HepG2 (cell line): ENCODE measurements around the gene BLOC1S4. TPM values are rescaled to one million over a fixed set of nuclear protein-coding genes. Genes with fewer than 3 reads are reported as not detected.
A peak's percentile ranks its signal among the peaks of the same experiment; 100 is the strongest.

Source experiments
- AHR ChIP-seq: IDR thresholded peaks from 2 replicates; pipeline ENCODE4 v1.6.1; 2018; ENCODE audit warnings: missing genetic modification reagents, missing compliant biosample characterization
- ERF ChIP-seq: IDR thresholded peaks from 2 replicates; pipeline ENCODE4 v1.6.1; 2018; ENCODE audit warnings: missing biosample characterization, missing genetic modification reagents
- HHEX ChIP-seq: IDR thresholded peaks from 2 replicates; pipeline ENCODE4 v1.6.1; 2016; ENCODE audit warnings: control low read depth
- KLF6 ChIP-seq: IDR thresholded peaks from 2 replicates; pipeline ENCODE4 v1.8.0; 2016; ENCODE audit warnings: missing biosample characterization, missing genetic modification reagents
- MIER2 ChIP-seq: IDR thresholded peaks from 2 replicates; pipeline ENCODE4 v1.6.1; 2016; ENCODE audit warnings: missing biosample characterization, missing genetic modification reagents
- NFE2L2 ChIP-seq: fragments of 150-350 bp; IDR thresholded peaks from 2 replicates; pipeline ENCODE4 v1.6.1; 2014; ENCODE audit warnings: low read length
- NKX3-1 ChIP-seq: sonication (generic); formaldehyde crosslinking; IDR thresholded peaks from 2 replicates; pipeline ENCODE4 v1.5.0; 2020; ENCODE audit warnings: missing genetic modification reagents
- PHF20 ChIP-seq: sonication (generic); formaldehyde crosslinking; IDR thresholded peaks from 2 replicates; pipeline ENCODE4 v1.5.0; 2020; ENCODE audit warnings: mild to moderate bottlenecking, missing genetic modification reagents
- SIX4 ChIP-seq: sonication (generic); formaldehyde crosslinking; IDR thresholded peaks from 2 replicates; pipeline ENCODE4 v1.4.0; 2020; ENCODE audit warnings: missing genetic modification reagents
- SRSF9 ChIP-seq: fragments of 200-400 bp; formaldehyde crosslinking; IDR thresholded peaks from 2 replicates; pipeline ENCODE4 v1.6.1; 2018; ENCODE audit warnings: borderline replicate concordance, mild to moderate bottlenecking, low read depth, low read length; ENCODE audit not compliant: insufficient read depth, poor library complexity, severe bottlenecking
- YEATS2 ChIP-seq: sonication (generic); formaldehyde crosslinking; IDR thresholded peaks from 2 replicates; pipeline ENCODE4 v1.4.0; 2020; ENCODE audit warnings: missing genetic modification reagents, borderline replicate concordance
- ZC3H4 ChIP-seq: sonication (generic); formaldehyde crosslinking; IDR thresholded peaks from 2 replicates; pipeline ENCODE4 v1.4.0; 2020; ENCODE audit warnings: missing genetic modification reagents, borderline replicate concordance
- ZNF598 ChIP-seq: sonication (generic); formaldehyde crosslinking; IDR thresholded peaks from 2 replicates; pipeline ENCODE4 v1.5.1; 2020; ENCODE audit warnings: mild to moderate bottlenecking, missing genetic modification reagents, borderline replicate concordance
- ZNF605 ChIP-seq: sonication (generic); formaldehyde crosslinking; IDR thresholded peaks from 2 replicates; pipeline ENCODE4 v1.8.0; 2022; ENCODE audit warnings: mild to moderate bottlenecking, missing genetic modification reagents
- ZNF670 ChIP-seq: sonication (generic); formaldehyde crosslinking; IDR thresholded peaks from 2 replicates; pipeline ENCODE4 v1.8.0; 2022; ENCODE audit warnings: mild to moderate bottlenecking, missing genetic modification reagents, borderline replicate concordance
- ZNF746 ChIP-seq: sonication (generic); formaldehyde crosslinking; IDR thresholded peaks from 2 replicates; pipeline ENCODE4 v1.8.0; 2022; ENCODE audit warnings: mild to moderate bottlenecking, missing genetic modification reagents
- ZSCAN9 ChIP-seq: IDR thresholded peaks from 2 replicates; pipeline ENCODE4 v1.6.1; 2016; ENCODE audit warnings: borderline replicate concordance
- polyA plus RNA-seq, 8 experiments: library from polyadenylated mRNA; depleted of rRNA in 3 of 8; stranded (reverse) in 7 of 8; unstranded in 1 of 8; fragments of >200 nt; fragmentation: Illumina TruSeq in 4 of 8; extraction: Trizol in 4 of 8; gene quantifications; 2 replicates each; pipeline versions ENCODE4 v1.2.1 to v1.2.3, GENCODE V29; 2011 to 2016; ENCODE audit warnings: low read depth in 4 of 8, missing spikeins in 1 of 8, mixed read lengths in 1 of 8; ENCODE audit not compliant: insufficient read depth in 1 of 8
- total RNA-seq, 5 experiments: library from RNA; depleted of rRNA; stranded (reverse); fragments of >200 nt; fragmentation: Illumina TruSeq; extraction: Trizol; gene quantifications; 2 replicates each; pipeline ENCODE4 v1.2.3, GENCODE V29; 2016; ENCODE audit warnings: low read depth in 1 of 5
- TF ChIP-seq, protein P1 (sequence below): sonication (generic); formaldehyde crosslinking; IDR thresholded peaks from 2 replicates; pipeline ENCODE4 v1.4.0; 2020; ENCODE audit warnings: mild to moderate bottlenecking, missing genetic modification reagents
- TF ChIP-seq, protein P2 (sequence below): sonication (generic); formaldehyde crosslinking; IDR thresholded peaks from 2 replicates; pipeline ENCODE4 v1.8.1; 2022; ENCODE audit warnings: low read depth, mild to moderate bottlenecking, missing genetic modification reagents
- TF ChIP-seq, protein P3 (sequence below): sonication (generic); IDR thresholded peaks from 2 replicates; pipeline ENCODE4 v1.6.1; 2016; ENCODE audit warnings: low read depth, borderline replicate concordance
- TF ChIP-seq, protein P4 (sequence below): sonication (generic); formaldehyde crosslinking; IDR thresholded peaks from 2 replicates; pipeline ENCODE4 v1.4.0; 2020; ENCODE audit warnings: missing genetic modification reagents

The BLOC1S4 gene
- total and polyA plus RNA-seq, 2 of the 13 experiments (the other 11 are each of a cell fraction or from before 2014, with no cell fraction given) = 15.5 to 20.9 TPM

DNA sequence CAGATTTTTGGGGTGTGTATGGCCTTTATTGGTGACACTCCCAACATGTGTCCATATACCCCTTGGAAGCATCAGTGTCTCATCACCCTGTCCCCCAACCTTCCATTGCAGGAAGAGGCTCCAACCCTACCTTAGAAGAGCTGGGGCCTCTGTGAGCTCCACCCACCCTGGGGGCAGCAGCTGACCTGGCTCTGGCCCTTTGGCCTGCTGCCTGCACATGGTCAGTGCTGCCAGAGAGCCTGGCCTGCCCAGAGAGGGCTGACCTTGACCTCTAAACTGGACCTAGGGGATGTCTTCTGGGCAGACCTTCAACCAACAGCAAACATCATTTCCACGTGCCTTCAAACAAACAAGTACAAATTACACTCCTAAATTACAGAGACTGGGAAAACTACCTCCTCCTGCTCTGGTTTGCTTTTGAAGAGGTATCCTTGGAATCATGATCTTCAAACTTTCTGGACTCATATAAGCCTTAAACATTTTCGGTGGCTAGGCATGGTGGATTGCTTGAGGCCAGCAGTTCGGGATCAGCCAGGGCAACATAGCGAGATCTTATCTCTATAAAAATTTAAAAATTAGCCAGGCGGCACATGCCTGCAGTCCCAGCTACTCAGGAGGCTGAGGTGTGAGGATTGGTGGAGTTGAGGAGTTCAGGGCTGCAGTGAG, 39.2 kb downstream of the BLOC1S4 start (continued):
- TF ChIP-seq, protein P1, sequence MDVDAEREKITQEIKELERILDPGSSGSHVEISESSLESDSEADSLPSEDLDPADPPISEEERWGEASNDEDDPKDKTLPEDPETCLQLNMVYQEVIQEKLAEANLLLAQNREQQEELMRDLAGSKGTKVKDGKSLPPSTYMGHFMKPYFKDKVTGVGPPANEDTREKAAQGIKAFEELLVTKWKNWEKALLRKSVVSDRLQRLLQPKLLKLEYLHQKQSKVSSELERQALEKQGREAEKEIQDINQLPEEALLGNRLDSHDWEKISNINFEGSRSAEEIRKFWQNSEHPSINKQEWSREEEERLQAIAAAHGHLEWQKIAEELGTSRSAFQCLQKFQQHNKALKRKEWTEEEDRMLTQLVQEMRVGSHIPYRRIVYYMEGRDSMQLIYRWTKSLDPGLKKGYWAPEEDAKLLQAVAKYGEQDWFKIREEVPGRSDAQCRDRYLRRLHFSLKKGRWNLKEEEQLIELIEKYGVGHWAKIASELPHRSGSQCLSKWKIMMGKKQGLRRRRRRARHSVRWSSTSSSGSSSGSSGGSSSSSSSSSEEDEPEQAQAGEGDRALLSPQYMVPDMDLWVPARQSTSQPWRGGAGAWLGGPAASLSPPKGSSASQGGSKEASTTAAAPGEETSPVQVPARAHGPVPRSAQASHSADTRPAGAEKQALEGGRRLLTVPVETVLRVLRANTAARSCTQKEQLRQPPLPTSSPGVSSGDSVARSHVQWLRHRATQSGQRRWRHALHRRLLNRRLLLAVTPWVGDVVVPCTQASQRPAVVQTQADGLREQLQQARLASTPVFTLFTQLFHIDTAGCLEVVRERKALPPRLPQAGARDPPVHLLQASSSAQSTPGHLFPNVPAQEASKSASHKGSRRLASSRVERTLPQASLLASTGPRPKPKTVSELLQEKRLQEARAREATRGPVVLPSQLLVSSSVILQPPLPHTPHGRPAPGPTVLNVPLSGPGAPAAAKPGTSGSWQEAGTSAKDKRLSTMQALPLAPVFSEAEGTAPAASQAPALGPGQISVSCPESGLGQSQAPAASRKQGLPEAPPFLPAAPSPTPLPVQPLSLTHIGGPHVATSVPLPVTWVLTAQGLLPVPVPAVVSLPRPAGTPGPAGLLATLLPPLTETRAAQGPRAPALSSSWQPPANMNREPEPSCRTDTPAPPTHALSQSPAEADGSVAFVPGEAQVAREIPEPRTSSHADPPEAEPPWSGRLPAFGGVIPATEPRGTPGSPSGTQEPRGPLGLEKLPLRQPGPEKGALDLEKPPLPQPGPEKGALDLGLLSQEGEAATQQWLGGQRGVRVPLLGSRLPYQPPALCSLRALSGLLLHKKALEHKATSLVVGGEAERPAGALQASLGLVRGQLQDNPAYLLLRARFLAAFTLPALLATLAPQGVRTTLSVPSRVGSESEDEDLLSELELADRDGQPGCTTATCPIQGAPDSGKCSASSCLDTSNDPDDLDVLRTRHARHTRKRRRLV (CRISPR knock-in tag) = no peak
- TF ChIP-seq PHF20 = peak; percentile 55; the same call in 1 of the 2 replicates
- TF ChIP-seq ZNF605 (CRISPR knock-in tag) = peak; percentile 83
- TF ChIP-seq ERF (CRISPR knock-in tag) = peak; percentile 97
- no peak for TF ChIP-seq NFE2L2
- TF ChIP-seq AHR (CRISPR knock-in tag) = 0 out of 2 replicates have a peak, but pooled peaks have one; percentile 42
- TF ChIP-seq, protein P2, sequence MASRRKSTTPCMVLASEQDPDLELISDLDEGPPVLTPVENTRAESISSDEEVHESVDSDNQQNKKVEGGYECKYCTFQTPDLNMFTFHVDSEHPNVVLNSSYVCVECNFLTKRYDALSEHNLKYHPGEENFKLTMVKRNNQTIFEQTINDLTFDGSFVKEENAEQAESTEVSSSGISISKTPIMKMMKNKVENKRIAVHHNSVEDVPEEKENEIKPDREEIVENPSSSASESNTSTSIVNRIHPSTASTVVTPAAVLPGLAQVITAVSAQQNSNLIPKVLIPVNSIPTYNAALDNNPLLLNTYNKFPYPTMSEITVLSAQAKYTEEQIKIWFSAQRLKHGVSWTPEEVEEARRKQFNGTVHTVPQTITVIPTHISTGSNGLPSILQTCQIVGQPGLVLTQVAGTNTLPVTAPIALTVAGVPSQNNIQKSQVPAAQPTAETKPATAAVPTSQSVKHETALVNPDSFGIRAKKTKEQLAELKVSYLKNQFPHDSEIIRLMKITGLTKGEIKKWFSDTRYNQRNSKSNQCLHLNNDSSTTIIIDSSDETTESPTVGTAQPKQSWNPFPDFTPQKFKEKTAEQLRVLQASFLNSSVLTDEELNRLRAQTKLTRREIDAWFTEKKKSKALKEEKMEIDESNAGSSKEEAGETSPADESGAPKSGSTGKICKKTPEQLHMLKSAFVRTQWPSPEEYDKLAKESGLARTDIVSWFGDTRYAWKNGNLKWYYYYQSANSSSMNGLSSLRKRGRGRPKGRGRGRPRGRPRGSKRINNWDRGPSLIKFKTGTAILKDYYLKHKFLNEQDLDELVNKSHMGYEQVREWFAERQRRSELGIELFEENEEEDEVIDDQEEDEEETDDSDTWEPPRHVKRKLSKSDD (CRISPR knock-in tag) = peak; percentile 93
- TF ChIP-seq KLF6 = peak; percentile 93
- TF ChIP-seq SRSF9 = no peak
- peak; percentile 69; the same call in 1 of the 2 replicates for TF ChIP-seq MIER2 (CRISPR knock-in tag)
- TF ChIP-seq ZC3H4 (CRISPR knock-in tag) = no peak
- TF ChIP-seq ZNF746 (CRISPR knock-in tag) = peak; percentile 90
- no peak for TF ChIP-seq NKX3-1
- TF ChIP-seq ZNF598 (CRISPR knock-in tag) = no peak
- TF ChIP-seq, protein P3, sequence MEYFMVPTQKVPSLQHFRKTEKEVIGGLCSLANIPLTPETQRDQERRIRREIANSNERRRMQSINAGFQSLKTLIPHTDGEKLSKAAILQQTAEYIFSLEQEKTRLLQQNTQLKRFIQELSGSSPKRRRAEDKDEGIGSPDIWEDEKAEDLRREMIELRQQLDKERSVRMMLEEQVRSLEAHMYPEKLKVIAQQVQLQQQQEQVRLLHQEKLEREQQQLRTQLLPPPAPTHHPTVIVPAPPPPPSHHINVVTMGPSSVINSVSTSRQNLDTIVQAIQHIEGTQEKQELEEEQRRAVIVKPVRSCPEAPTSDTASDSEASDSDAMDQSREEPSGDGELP = peak; percentile 95
- 0 out of 2 replicates have a peak, but pooled peaks have one; percentile 42 for TF ChIP-seq ZNF670 (CRISPR knock-in tag)
- TF ChIP-seq, protein P4, sequence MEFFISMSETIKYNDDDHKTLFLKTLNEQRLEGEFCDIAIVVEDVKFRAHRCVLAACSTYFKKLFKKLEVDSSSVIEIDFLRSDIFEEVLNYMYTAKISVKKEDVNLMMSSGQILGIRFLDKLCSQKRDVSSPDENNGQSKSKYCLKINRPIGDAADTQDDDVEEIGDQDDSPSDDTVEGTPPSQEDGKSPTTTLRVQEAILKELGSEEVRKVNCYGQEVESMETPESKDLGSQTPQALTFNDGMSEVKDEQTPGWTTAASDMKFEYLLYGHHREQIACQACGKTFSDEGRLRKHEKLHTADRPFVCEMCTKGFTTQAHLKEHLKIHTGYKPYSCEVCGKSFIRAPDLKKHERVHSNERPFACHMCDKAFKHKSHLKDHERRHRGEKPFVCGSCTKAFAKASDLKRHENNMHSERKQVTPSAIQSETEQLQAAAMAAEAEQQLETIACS = no peak
- peak; percentile 58; the same call in 1 of the 2 replicates for TF ChIP-seq ZSCAN9 (CRISPR knock-in tag)
- peak; percentile 68; the same call in 1 of the 2 replicates for TF ChIP-seq SIX4 (CRISPR knock-in tag)
- TF ChIP-seq HHEX (CRISPR knock-in tag) = no peak
- TF ChIP-seq YEATS2 = peak; percentile 61; the same call in 1 of the 2 replicates
